Bronchial smooth muscle cell (primary cell): ENCODE results near the gene CLEC4G. TPM values are rescaled to one million over a fixed set of nuclear protein-coding genes. Genes with fewer than 3 reads are reported as not detected.

Source experiments
- total RNA-seq: library from RNA; depleted of rRNA; stranded (reverse); fragments of >200 nt; gene quantifications from 2 replicates; pipeline ENCODE4 v1.2.1, GENCODE V29; 2014

Gene CLEC4G
- total RNA-seq, result not detected in 2 replicates

GRCh38 chr19:7732045-7732444 lies at the start of gene CLEC4G:
CLEC4G (minus strand) TSS chr19:7732110; CDS start chr19:7732102, 8 bp downstream.

GRCh38 chr19:7762719-7763293 lies 30.9 kb upstream of the CLEC4G start, which contains the start of gene CLEC4M:
CLEC4M (plus strand) TSS chr19:7763243; CDS start chr19:7763267, 24 bp downstream.

GRCh38 chr19:7746903-7747884 lies 15.3 kb upstream of the CLEC4G start, which contains the start of gene CD209:
CD209 (minus strand) TSS chr19:7747534; CDS start chr19:7747511, 23 bp downstream.

DNA sequence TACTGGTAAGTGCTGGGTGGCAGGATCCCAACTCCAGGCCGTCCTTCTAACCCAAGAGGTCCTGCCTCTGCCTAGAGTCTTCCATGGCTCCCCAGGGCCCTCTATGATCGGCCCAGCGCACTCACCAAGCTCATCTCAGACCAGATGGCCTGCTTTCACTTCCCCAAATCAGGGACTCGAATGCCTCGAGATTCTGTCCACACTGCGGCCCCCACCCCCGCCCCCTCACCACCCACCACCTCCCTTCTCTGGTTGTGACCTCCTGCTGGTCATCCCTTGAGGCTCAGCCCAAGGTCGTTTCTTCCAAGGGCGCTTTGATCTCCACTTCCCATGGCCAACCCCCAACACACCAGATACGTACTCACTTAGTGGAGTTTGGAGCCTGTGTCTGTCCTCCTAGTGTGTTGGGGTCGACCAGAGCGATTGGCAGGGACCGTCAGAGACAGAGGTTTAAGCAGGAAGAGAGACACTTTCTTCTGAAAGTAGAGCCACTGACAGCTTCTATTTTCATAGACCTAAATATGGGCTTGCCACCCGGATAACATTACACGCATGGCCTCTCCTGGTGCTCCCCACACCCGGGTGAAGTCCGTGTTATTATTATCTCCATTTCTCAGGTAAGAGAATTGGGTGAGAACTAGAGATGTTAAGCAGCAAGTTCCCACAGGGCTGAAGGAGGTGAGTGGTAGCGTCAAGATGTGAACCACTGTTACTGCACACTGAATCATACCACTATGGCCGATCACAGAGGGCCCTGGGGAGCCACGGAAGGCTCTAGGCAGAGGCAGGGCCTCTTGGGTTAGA lies 30.1 kb downstream of the CLEC4G start, which contains the start of gene FCER2:
Gene FCER2 (minus strand): TSS at position 478 of the 804 bp plus-strand sequence. CDS start 2,371 bp downstream, outside the sequence.

DNA sequence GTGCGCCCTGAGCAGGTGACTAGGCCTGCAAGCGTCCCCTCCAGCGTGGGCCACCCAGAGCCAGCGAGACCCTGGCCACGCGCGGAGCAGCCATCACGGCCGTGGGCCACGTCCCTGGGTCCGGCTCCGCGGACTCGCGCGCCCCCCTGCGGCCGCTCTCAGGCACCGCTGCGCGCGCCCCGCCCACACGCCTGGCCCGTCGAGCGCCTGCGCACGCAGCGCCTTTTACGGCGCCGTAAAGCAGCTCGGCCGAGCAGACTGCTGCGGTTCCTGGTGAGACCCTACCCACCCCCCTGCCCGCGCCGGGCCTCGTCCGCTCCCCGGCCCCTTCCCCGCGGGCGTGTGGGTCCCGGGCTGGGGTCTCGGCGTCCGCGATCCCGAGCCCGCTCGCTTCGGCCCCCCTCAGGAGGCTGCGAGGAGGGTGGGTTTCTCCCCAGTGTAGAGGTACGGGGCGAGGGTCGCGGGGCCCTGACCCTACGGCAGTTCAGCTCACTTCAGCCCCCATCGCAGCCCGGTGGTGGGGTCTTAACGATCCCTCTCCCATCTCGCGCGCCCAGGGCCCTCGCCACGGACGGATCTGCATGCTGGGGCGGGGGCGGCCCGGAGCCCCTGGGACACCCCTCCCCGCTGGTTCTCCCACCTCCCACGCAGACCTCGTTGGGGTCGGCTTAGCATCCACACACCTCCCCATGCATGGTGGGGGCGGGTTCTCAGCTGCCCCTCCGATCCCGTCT lies 51.1 kb downstream of the CLEC4G start, which contains the start of gene TRAPPC5:
Gene TRAPPC5 (plus strand): TSS at position 228 of the 734 bp plus-strand sequence. CDS start 1,421 bp downstream, outside the sequence.

Other genes with a start within 250 kb of the CLEC4G start
- gene PEX11G, start 243.1 kb downstream of the CLEC4G start, total RNA-seq, result 2.4 and 4.7 TPM in 2 replicates
- 9.1 and 9.5 TPM in 2 replicates for gene ZNF358, start 216.0 kb downstream of the CLEC4G start, total RNA-seq
- 5.2 and 9.4 TPM in 2 replicates for gene MCOLN1, start 209.5 kb downstream of the CLEC4G start, total RNA-seq
- 61.3 and 67.9 TPM in 2 replicates for gene PNPLA6, start 196.4 kb downstream of the CLEC4G start, total RNA-seq
- not detected in 2 replicates for gene CAMSAP3, start 136.2 kb downstream of the CLEC4G start, total RNA-seq
- 28.1 and 37.0 TPM in 2 replicates for gene XAB2, start 102.6 kb downstream of the CLEC4G start, total RNA-seq
- 43.5 and 58.2 TPM in 2 replicates for gene PET100, start 102.3 kb downstream of the CLEC4G start, total RNA-seq
- not detected in 2 replicates for gene PCP2, start 98.4 kb downstream of the CLEC4G start, total RNA-seq
- 0.94 and 16.7 TPM in 2 replicates for gene STXBP2, start 95.0 kb downstream of the CLEC4G start, total RNA-seq
- not detected in 2 replicates for gene RETN, start 63.1 kb downstream of the CLEC4G start, total RNA-seq
- gene MCEMP1, start 55.0 kb downstream of the CLEC4G start, total RNA-seq, result not detected in 2 replicates
- 118 and 218 TPM in 2 replicates for gene TRAPPC5, start 51.3 kb downstream of the CLEC4G start, total RNA-seq
- gene FCER2, start 30.0 kb downstream of the CLEC4G start, total RNA-seq, result not detected in 2 replicates
- gene CD209, start 15.4 kb upstream of the CLEC4G start, total RNA-seq, result not detected in 2 replicates
- gene CLEC4M, start 31.1 kb upstream of the CLEC4G start, total RNA-seq, result not detected in 2 replicates
- 13.4 and 18.3 TPM in 2 replicates for gene EVI5L, start 98.1 kb upstream of the CLEC4G start, total RNA-seq
- gene PRR36, start 142.3 kb upstream of the CLEC4G start, total RNA-seq, result not detected in 2 replicates
- 4.2 and 5.8 TPM in 2 replicates for gene LRRC8E, start 156.4 kb upstream of the CLEC4G start, total RNA-seq
- gene MAP2K7, start 171.8 kb upstream of the CLEC4G start, total RNA-seq, result 7.6 and 10.7 TPM in 2 replicates
- 1.2 and 1.7 TPM in 2 replicates for gene TGFBR3L, start 182.7 kb upstream of the CLEC4G start, total RNA-seq
- gene SNAPC2, start 188.2 kb upstream of the CLEC4G start, total RNA-seq, result 10.4 and 17.7 TPM in 2 replicates
- 0.26 and 0.63 TPM in 2 replicates for gene CTXN1, start 194.0 kb upstream of the CLEC4G start, total RNA-seq
- 42.4 and 62.0 TPM in 2 replicates for gene TIMM44, start 211.6 kb upstream of the CLEC4G start, total RNA-seq